Common myeloid progenitor, CD34-positive (primary cell): Measurements from ENCODE around the gene UBE3B.

ENCODE experiments used
- CTCF ChIA-PET: fragments of 350-600 bp; sonication (Branson Sonifier 250); formaldehyde crosslinking; loops from one replicate; lab custom pipeline; 2021; ENCODE audit warnings: antibody characterized with exemption; lab: Charles Lee
- POLR2A ChIA-PET: fragments of 350-600 bp; sonication (Branson Sonifier 250); formaldehyde crosslinking; loops from one replicate; lab custom pipeline; 2021; ENCODE audit warnings: antibody characterized with exemption; lab: Charles Lee
- DNase-seq, 3 donors: peaks; one replicate each; pipeline versions ENCODE4 v3.0.0 to v3.0.0-alpha.2; 2013
- H3K27ac ChIP-seq, 2 experiments: 1 replicate in 1 of 2; 2 replicates in 1 of 2; pipeline ENCODE4 v1.7.0; 2013; ENCODE audit warnings: inconsistent platforms in 2 of 2, low read length in 2 of 2, mild to moderate bottlenecking in 2 of 2, low read depth in 1 of 2, moderate library complexity in 1 of 2; ENCODE audit not compliant: severe bottlenecking in 2 of 2, insufficient read depth in 1 of 2, poor library complexity in 1 of 2
- H3K27me3 ChIP-seq, 5 experiments: replicated peaks in 2 of 5; 1 replicate in 3 of 5; 2 replicates in 2 of 5; pipeline versions ENCODE4 v1.6.1 to v1.7.0; 2013; ENCODE audit warnings: low read length in 4 of 5, mild to moderate bottlenecking in 2 of 5, moderate library complexity in 2 of 5, inconsistent platforms in 1 of 5; ENCODE audit not compliant: insufficient read depth in 5 of 5, control insufficient read depth in 4 of 5
- H3K36me3 ChIP-seq, 4 experiments: 1 replicate in 2 of 4; 2 replicates in 2 of 4; pipeline versions ENCODE4 v1.6.1 to v1.7.0; 2013; ENCODE audit warnings: low read length in 3 of 4, control low read depth in 1 of 4, mild to moderate bottlenecking in 1 of 4; ENCODE audit not compliant: control insufficient read depth in 4 of 4, insufficient read depth in 4 of 4
- H3K4me1 ChIP-seq, 4 experiments: 1 replicate in 3 of 4; 2 replicates in 1 of 4; pipeline versions ENCODE4 v1.6.1 to v1.7.1; 2013; ENCODE audit warnings: low read length in 3 of 4, mild to moderate bottlenecking in 3 of 4, control low read depth in 1 of 4, inconsistent platforms in 1 of 4, moderate library complexity in 1 of 4; ENCODE audit not compliant: control insufficient read depth in 4 of 4, insufficient read depth in 4 of 4; ENCODE audit errors: control extremely low read depth in 1 of 4
- H3K4me3 ChIP-seq, 7 experiments: 1 replicate in 4 of 7; 2 replicates in 3 of 7; pipeline versions ENCODE4 v1.5.1 to v1.7.0; 2013; ENCODE audit warnings: mild to moderate bottlenecking in 7 of 7, low read length in 6 of 7, moderate library complexity in 6 of 7, inconsistent platforms in 2 of 7, low read depth in 2 of 7, control low read depth in 1 of 7; ENCODE audit not compliant: insufficient read depth in 4 of 7, control insufficient read depth in 1 of 7; ENCODE audit errors: extremely low read depth in 1 of 7
- H3K9me3 ChIP-seq, 5 experiments: 1 replicate in 4 of 5; 2 replicates in 1 of 5; pipeline versions ENCODE4 v1.6.1 to v1.7.1; 2013; ENCODE audit warnings: low read length in 4 of 5, mild to moderate bottlenecking in 2 of 5, inconsistent platforms in 1 of 5, low read depth in 1 of 5, moderate library complexity in 1 of 5; ENCODE audit not compliant: control insufficient read depth in 4 of 5, insufficient read depth in 2 of 5; ENCODE audit errors: control extremely low read depth in 1 of 5
- WGBS: methylation state at CpG from one replicate; pipeline ENCODE4 v1.1.5; 2013; ENCODE audit not compliant: insufficient coverage; 5-methylcytosine and 5-hydroxymethylcytosine counted together

UBE3B gene

GRCh38 chr12:109553906-109554500 is 76.6 kb downstream of the UBE3B start:
- no peak for DNase-seq
- Histone ChIP-seq H3K27ac (no peak overlapping the region), H3K4me3 (no peak overlapping the region), H3K27me3 (peaks cover 0 to 19% (median 4%) of the 10 kb centered on the region in 5 experiments), H3K4me1 (no peaks in the 10 kb centered on the region), H3K36me3 (peaks cover 0 to 29% (median 12%) of the 10 kb centered on the region in 4 experiments), H3K9me3 (no peaks in the 10 kb centered on the region)
- ChIA-PET CTCF (no interaction called here), POLR2A (no interaction called here)
- WGBS = 73% methylated on average over 11 of the region's 16 CpGs

- no peak overlapping the region for H3K27ac ChIP-seq
- no peaks in the 10 kb centered on the region for H3K9me3 ChIP-seq
- DNase-seq = no peak
- ChIA-PET CTCF (interaction anchor here (1.3 kb wide), 1 partner anchor 30 kb away, joined by 3 read pairs; no protein-coding TSS in a partner anchor), POLR2A (no interaction called here)
- no peak overlapping the region for H3K4me3 ChIP-seq
- H3K27me3 ChIP-seq = peaks cover 0 to 17% (median 4%) of the 10 kb centered on the region in 5 experiments
- peaks cover 0 to 33% (median 12%) of the 10 kb centered on the region in 4 experiments for H3K36me3 ChIP-seq
- no peaks in the 10 kb centered on the region for H3K4me1 ChIP-seq
- 95% methylated on average over 4 of the region's 6 CpGs for WGBS
Observed at GRCh38 chr12:109554761-109555160, 77.3 kb downstream of the UBE3B start.

- no peak overlapping the region for H3K4me3 ChIP-seq
- H3K27me3 ChIP-seq = peaks cover 0 to 11% (median 0%) of the 10 kb centered on the region in 5 experiments
- no peak for DNase-seq
- WGBS = 97% methylated on average over 16 of the region's 18 CpGs
- ChIA-PET CTCF (interaction anchor here (0.8 to 1.3 kb wide), 2 partner anchors 16 to 29 kb away, joined by 3 read pairs; no protein-coding TSS in a partner anchor), POLR2A (no interaction called here)
- H3K27ac ChIP-seq = no peak overlapping the region
- no peaks in the 10 kb centered on the region for H3K4me1 ChIP-seq
- H3K9me3 ChIP-seq = no peaks in the 10 kb centered on the region
- H3K36me3 ChIP-seq = peaks cover 0 to 42% (median 13%) of the 10 kb centered on the region in 4 experiments
Observed at GRCh38 chr12:109555431-109556315, 78.2 kb downstream of the UBE3B start.

GRCh38 chr12:109557200-109557599 is 79.8 kb downstream of the UBE3B start:
- 94% methylated on average over 10 of the region's 10 CpGs for WGBS
- Histone ChIP-seq H3K4me1 (no peaks in the 10 kb centered on the region), H3K4me3 (no peak overlapping the region), H3K9me3 (peaks cover 0 to 4% (median under 1%) of the 10 kb centered on the region in 5 experiments), H3K27me3 (peaks cover 0 to 4% (median 0%) of the 10 kb centered on the region in 5 experiments), H3K36me3 (peaks cover 0 to 55% (median 21%) of the 10 kb centered on the region in 4 experiments), H3K27ac (no peak overlapping the region)
- ChIA-PET POLR2A (no interaction called here), CTCF (no interaction called here)
- no peak for DNase-seq

- Histone ChIP-seq H3K4me1 (no peaks in the 10 kb centered on the region), H3K4me3 (no peak overlapping the region), H3K27ac (no peak overlapping the region), H3K36me3 (peaks cover 6 to 61% (median 27%) of the 10 kb centered on the region in 4 experiments), H3K9me3 (peaks cover 0 to 10% (median 6%) of the 10 kb centered on the region in 5 experiments), H3K27me3 (peaks cover 0 to 3% (median 0%) of the 10 kb centered on the region in 5 experiments)
- 92% methylated on average over 6 of the region's 12 CpGs for WGBS
- ChIA-PET POLR2A (no interaction called here), CTCF (no interaction called here)
- no peak for DNase-seq
Observed at GRCh38 chr12:109557805-109558204, 80.4 kb downstream of the UBE3B start.

GRCh38 chr12:109558374-109559199 is 81.2 kb downstream of the UBE3B start:
- ChIA-PET POLR2A (no interaction called here), CTCF (no interaction called here)
- DNase-seq = no peak
- H3K9me3 ChIP-seq = peaks cover 0 to 12% (median 6%) of the 10 kb centered on the region in 5 experiments
- no peak overlapping the region for H3K4me3 ChIP-seq
- peaks cover 6 to 69% (median 31%) of the 10 kb centered on the region in 4 experiments for H3K36me3 ChIP-seq
- no peak overlapping the region for H3K27ac ChIP-seq
- 96% methylated on average over 23 of the region's 25 CpGs for WGBS
- H3K27me3 ChIP-seq = peaks cover 0 to 2% (median 0%) of the 10 kb centered on the region in 5 experiments
- no peaks in the 10 kb centered on the region for H3K4me1 ChIP-seq
